T-helper 2 cell (primary cell): Measurements from ENCODE around the gene SPINK6.

Experiments
- DNase-seq, 5 experiments: peaks; one replicate each; pipeline versions ENCODE4 v3.0.0 to v3.0.0-alpha.2; 2012 to 2022
- total RNA-seq, 2 donors: gene quantifications; one replicate each; lab custom pipeline; 2026; lab: John Stamatoyannopoulos, UW

The SPINK6 gene
- 0 reads per million in 2 donors for total RNA-seq

GRCh38 chr5:148202531-148203203, at the start of gene SPINK6:
TSS of gene SPINK6 (plus strand) at chr5:148203042. CDS start at chr5:148203097, 55 bp downstream.
- DNase-seq: no peak

GRCh38 chr5:148156609-148157008, 46.2 kb upstream of the SPINK6 start:
- no peak for DNase-seq

- no peak for DNase-seq
Observed at GRCh38 chr5:148162038-148162437, 40.8 kb upstream of the SPINK6 start.

GRCh38 chr5:148163345-148163744, 39.5 kb upstream of the SPINK6 start:
- DNase-seq: no peak

- no peak for DNase-seq
Observed at GRCh38 chr5:148166550-148167283, 36.1 kb upstream of the SPINK6 start.

GRCh38 chr5:148168246-148168645, 34.6 kb upstream of the SPINK6 start, which contains the start of gene SPINK14:
TSS of gene SPINK14 (plus strand) at chr5:148168546. CDS start at chr5:148169733, 1,187 bp downstream.
- DNase-seq: no peak

- no peak for DNase-seq
Observed at GRCh38 chr5:148172377-148172776, 30.5 kb upstream of the SPINK6 start.

GRCh38 chr5:148176480-148176879, 26.4 kb upstream of the SPINK6 start:
- DNase-seq: no peak

- DNase-seq: no peak
Observed at GRCh38 chr5:148177207-148177606, 25.6 kb upstream of the SPINK6 start.

GRCh38 chr5:148179234-148179824, 23.5 kb upstream of the SPINK6 start:
- DNase-seq: peak in 1 of 5 experiments; percentile 63

GRCh38 chr5:148186248-148187003, 16.4 kb upstream of the SPINK6 start:
- DNase-seq: peak in 1 of 5 experiments; percentile 57

- DNase-seq: no peak
Observed at GRCh38 chr5:148191010-148191409, 11.8 kb upstream of the SPINK6 start.

- no peak for DNase-seq
Observed at GRCh38 chr5:148193202-148193601, 9.6 kb upstream of the SPINK6 start.

- DNase-seq: no peak
Observed at GRCh38 chr5:148201151-148201550, 1.7 kb upstream of the SPINK6 start.

GRCh38 chr5:148205044-148205806, 2.4 kb downstream of the SPINK6 start:
- no peak for DNase-seq

GRCh38 chr5:148205865-148206264, 3.0 kb downstream of the SPINK6 start:
- DNase-seq: no peak

- no peak for DNase-seq
Observed at GRCh38 chr5:148206620-148207019, 3.8 kb downstream of the SPINK6 start.

- DNase-seq: no peak
Observed at GRCh38 chr5:148208226-148208625, 5.4 kb downstream of the SPINK6 start.

- DNase-seq: no peak
Observed at GRCh38 chr5:148209151-148209770, 6.4 kb downstream of the SPINK6 start.

- DNase-seq: no peak
Observed at GRCh38 chr5:148214665-148215185, 11.9 kb downstream of the SPINK6 start.

- no peak for DNase-seq
Observed at GRCh38 chr5:148221508-148221907, 18.7 kb downstream of the SPINK6 start.
